NCI-H1436 treated with DMSO at 0.1 percent for 48 hours (cell line): ENCODE results near the gene ADARB2.
A peak's percentile ranks its signal among the peaks of the same experiment; 100 is the strongest.
"Not testable (repeated sequence)": the region's sequence is repeated elsewhere in the genome, so short reads cannot be mapped to it uniquely, and the experiment has no call there.

Experiments used
- DNase-seq: peaks from one replicate; lab custom pipeline; 2025; lab: John Stamatoyannopoulos, UW

ADARB2 gene

DNA sequence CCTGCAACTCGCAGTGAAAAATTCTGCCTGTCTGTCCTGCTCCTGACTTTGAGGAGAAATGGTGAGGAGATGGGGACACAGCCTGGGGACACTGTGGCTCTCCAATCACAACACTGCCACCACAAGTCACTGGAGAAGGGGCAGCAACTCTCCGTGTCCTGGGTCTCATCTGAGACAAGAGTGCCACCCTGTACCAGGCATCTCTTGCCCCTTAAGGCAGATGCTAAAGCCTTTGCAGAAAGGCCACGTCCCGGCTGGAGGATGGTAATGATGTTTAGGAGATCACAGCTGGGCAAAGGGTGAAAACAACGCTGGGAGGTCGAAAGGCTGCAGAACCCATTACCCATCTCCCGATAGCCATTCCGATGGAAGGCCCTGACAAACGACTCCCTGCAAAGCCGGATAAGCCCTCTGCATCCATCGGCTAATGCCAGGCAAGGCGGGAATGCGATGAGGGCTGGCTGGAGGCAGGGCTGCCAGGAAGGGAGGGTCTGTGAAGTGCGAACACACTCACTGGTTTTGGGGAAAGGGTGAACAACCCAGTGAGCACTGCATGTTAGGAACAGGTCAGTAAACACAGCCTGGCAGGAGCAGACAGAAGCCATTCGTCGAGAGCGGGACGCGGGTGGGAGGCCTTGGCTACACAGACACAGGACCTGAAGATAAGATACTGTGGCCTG, 190.8 kb downstream of the ADARB2 start:
- DNase-seq: no peak

DNA sequence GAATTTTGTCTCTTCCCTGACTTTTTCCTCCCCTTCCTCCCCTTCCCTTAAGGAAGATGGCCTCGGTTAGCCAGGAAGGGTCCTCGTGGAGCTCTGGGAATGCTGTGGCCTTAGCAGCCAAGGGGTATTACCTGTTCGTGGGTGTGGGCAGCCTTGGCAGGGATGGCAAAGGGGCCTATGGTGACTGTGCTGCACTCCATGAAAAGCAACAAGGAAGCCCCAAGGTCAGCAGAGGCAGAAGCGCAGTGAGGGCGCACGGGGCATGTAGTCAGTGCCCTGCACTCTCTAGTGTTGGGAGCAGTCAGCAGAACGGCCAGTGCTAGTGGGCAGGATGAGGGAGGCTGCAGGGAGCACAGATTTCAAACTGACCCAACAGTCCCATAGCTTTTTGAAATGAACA, 191.8 kb downstream of the ADARB2 start:
- no peak for DNase-seq

DNA sequence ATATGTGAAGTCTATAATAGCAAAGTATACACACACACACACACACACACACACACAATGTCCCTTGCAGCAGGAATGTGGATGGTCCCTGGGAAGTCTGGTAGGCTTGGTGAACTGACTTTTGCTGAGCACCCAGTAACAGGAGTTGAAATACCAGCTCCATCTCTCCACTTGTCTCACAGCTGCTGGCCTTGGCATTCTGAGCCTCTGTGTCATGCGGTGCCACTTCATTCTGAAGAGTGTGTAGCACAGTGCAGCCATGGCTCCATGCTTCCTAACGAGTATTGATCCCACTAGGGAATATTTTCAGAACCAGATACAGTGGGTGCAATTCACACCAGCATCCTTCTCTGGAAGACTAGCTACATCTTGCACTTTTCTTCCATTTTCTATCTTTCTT, 192.4 kb downstream of the ADARB2 start:
- DNase-seq: no peak

DNA sequence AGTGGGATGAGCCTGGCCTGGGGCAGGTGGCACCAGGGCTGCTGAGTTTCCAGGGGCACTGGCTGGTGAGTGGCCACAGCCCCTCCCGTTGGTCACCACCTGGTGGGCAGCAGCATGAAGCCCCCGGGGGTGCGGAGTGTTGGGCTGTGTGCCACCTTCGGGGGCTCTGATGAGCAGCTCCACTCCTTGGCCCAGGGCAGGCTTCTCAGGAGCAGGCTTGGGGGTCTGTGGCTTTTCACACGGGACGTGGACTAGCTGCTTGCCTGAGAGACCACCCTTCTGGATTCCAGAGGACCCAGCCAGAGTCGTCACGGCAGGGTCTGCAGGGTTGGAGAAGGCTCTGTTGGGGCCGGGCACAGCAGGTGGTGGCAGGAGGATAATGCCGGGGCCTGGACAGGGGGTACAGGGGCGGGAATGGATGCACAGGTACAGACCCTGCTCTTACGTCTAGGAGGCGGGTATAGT, 193.1 kb downstream of the ADARB2 start:
- no peak for DNase-seq

DNA sequence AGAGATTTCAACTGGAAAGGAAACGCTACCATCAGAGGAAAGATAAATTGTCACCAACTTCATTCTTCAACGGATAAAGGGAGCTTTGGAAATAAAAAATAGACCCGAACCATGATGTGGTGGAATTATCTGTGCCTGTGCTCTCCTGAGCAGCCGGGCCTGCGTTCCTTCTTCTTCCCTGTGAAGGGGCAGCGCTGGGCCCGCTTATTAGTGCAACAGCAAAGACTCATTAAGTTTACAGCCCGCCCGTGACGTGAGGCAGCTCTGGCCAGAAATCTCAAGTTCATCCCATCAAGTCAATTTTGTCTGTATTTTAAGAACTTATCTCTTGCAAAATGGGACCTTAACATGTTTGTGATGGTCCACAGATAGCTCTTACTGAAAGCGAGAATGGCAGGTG, 193.7 kb downstream of the ADARB2 start:
- DNase-seq: no peak

DNA sequence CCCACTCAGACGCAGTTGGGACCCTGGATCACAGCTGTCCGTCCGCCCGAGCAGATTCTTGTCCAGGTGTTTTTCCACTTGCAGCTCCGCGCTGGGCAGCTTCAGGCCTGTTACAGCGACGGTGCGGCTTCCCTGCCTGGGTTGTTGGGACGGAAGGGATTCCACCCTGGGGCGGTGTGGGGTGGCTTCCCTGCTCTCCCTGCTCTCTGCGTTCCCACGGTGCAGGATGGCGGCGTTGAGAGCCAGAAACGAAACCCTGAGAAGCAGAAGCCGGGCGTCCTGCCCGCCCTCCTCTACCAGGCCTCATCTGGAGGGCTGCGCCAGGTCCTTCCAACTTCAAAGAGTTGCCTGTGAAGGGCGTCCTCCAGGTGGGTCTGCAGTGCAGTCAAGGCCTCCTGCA, 194.4 kb downstream of the ADARB2 start:
- no peak for DNase-seq

DNA sequence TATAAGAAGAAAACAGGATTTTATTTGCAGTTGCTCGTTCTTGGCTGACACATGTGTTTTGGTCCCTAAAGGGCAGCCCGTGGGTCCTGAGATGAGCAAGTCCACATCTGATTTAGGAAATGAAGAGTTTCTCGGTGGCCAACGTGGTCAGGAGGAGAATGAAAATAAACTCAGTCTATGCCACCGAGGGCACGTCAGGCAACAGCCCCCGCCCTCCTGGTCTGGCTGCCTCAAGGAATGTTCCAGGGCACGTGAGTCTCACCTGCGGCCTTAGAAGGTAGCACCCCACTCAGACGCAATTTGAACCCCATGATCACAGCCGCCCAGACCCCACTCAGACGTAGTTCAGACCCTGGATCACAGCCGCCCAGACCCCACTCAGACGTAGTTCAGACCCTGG, 197.2 kb downstream of the ADARB2 start:
- DNase-seq: no peak

DNA sequence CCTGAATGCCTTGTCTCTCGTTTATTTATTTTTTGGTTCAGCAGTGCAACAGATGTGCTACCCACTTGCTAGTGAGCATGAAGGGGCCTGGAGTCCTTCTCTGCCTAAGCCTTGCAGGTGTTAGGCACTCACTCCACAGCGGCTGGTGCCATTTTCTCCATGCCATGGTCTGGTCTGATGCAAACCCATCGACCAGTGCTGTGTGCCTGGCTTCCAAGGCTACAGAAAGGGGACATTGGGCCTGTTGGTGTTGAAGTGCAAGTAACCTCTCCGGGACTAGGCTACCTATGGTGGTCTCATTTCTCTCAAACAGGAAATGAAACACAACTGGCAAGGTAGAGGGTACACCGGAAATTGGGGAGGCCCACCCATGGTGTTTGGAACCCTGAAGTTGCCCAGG, 198.1 kb downstream of the ADARB2 start:
- no peak for DNase-seq

DNA sequence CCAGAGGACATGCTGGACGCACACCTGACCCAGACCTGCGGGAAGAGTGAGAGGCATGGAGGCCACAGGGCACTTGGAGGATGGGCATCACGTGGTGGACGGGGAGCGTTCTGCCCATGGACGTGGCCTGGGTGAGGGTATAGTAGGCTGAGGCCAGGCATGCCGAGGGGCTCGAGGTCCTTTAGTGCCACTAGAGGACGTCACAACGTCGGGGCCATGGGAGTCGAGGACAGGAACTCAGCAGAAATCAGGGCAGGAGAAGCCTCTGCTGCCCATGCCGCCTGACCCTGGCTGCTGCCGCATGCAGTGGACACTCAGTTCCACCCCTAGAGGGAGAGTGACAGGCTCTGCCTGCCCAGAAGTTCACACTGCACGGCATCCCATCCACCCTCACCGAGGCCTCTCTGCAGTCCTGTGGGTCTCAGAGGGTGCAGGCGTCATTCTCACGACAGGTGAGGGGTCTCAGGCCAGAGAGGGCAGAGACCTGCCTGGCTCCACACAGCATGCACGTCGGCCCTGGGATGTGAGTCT, 198.7 kb downstream of the ADARB2 start:
- no peak for DNase-seq

DNA sequence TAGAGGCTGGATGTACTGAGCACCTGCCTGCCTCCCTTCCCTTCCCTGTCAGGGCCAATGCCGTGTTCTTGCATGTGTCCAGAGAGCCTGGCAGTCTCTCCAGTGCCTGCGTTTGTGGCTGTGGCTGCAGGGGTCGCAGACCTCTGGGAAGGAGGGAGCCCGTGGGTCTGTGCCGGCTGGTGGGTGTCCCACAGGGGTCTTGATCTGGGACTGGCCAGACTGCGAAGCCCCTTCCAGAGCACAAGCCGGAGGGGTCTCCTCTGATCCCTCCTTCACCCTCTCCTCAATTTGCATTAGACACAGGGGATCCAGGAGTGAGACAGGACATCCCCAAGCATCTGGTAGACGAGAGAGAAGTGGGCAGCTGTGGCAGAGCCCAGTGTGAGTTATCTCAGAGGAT, 199.2 kb downstream of the ADARB2 start:
- DNase-seq: no peak

DNA sequence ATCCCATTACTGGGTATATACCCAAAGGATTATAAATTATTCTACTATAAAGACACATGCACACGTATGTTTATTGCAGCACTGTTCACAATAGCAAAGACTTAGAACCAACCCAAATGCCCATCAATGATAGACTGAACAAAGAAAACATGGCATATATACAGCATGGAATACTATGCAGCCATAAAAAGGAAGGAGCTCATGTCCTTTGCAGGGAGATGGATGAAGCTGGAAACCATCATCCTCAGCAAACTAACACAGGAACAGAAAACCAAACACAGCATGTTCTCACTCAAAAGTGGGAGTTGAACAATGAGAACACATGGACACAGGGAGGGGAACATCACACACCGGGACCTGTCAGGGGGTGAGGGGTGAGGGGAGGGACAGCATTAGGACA, 199.9 kb downstream of the ADARB2 start:
- not testable (repeated sequence) for DNase-seq

DNA sequence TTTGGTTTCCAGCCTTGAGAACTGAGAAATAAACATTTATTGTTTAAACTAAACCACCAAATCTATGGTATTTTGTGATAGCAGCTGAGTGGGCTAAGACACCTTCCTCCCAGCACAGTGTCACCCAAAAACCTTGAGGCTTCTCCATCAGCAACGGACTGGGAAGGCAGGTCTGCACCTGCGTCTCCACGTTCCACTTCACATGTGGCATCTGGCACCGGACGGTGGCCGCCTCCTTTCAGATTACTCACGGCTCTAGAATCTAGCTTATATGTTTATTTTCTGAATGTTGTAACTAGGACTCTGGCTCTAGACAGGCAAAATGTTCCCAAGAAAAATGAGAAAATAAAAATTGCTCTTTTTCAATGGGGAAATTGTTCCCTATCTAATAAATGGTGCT, 201.0 kb downstream of the ADARB2 start:
- DNase-seq: no peak

DNA sequence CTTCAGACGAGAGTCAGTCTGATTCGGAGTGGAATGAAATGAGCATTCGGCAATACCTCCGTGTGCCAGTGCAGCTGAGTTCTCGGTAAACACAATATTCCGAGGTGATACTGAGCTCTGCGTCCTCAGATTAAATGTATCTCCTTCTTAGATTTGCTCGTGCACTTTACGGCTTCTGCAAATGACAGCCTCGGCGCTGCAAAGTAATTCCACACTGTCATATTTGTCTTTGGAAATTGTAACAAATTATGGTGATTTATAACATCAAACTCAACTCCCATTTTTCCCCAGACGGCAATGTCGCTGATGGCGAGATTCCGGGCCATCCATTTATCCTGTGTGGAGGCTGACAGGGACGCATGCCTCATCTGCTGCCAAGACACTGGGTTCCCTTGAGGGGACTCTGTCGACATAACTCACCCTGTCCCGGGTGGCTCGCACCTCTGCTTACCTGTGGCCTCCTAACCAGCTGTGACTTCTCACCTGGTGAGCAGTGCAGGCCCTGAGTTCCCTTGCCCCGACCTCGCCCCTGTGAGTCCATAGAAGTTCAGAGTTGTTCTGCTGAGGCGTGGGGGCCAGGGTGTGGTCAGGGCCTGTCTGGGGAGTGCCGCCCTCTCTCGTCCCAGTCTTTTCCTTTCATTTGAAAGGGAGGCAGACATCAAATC, 201.9 kb downstream of the ADARB2 start:
- DNase-seq: no peak

DNA sequence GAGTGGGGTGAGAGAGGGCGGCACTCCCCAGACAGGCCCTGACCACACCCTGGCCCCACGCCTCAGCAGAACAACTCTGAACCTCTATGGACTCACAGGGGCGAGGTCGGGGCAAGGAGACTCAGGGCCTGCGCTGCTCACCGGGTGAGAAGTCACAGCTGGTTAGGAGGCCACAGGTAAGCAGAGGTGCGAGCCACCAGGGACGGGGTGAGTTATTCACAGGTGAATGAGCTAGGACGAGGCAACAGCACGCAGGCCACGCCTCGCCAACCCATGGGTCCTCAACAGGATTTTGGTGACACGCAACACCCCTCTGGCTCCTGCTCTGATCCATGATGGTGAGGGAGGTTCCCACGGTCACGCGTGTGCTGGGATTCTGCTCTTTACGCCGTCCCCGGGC, 202.5 kb downstream of the ADARB2 start:
- no peak for DNase-seq

DNA sequence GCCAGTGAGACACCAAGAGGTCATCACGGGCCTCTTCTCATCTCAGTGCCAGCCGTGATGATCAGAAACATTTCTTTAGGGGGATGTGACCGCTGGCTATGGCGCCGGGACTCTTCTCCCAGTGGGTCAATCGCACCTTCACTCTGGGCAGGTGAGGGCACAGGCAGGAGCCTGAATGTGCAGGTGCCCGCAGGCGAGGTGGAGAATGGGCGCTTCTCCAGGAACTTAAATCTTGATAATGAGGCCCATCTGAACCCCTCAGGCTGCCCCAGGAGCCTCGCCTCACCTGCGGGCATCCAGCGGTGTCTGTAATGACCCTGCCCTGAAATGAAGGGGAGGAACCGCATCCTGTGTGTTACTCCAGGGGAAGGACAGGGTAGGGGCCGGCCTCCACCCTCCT, 204.7 kb downstream of the ADARB2 start:
- DNase-seq: no peak

DNA sequence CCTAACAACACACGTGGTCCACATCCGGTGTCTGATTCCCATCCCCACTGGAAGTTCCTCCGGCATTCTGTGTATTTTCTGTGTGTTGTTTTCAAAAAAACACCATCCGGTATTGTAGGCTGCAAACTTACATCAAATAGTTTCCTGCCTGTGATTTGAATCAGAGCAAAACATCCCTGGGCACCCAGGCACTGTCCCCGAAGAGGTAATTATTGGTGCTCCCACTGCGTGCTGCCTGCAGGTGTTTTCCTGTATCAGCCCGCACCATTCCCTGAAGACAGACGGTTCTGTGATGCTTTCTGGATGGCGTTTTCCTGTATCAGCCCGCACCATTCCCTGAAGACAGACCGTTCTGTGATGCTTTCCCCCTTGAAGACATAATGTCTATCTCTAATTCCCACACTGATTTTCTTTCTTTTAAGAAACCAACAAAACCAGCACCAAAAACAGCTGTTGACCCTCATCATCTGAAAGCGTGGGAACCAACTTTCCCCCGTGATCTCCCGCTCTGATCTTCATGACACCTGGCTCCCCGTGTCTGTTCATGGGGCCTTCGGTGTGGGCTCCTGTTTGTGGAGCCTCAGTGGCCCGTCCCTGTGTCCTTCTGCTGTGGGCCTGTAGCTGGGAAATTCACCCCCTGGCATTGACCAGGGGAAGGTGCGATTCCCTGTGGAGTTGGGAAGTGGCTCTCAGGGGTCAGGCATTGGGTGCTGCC, 205.3 kb downstream of the ADARB2 start:
- DNase-seq: no peak

DNA sequence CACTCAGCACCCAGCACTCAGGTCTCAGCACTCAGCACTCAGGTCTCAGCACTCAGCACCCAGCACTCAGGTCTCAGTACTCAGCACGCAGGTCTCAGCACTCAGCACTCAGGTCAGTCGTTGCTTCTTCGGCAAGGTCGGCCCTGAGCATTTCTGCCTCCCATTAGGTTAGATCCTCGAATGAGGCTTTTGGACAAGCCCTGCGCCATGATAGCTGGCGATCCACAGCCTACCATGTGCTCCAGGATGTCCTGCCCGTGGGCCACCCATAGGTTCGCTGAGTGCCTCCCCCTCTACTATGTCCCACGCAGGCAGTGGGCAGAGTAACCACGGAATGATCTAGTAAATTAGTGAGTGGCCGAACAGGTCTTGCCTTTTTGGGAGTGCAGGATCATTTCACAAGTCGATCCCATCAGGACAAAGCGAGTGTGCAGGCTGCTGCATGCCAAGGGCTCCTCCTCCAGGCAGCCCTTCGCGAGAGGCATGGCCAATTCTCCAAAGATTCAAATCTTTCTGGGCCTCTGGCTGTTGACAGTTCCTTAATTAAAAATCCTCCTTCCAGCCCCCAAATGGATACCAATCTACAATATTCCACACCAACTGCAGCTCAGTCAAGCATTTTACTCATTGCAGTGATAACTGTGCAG, 206.3 kb downstream of the ADARB2 start:
- DNase-seq: no peak

DNA sequence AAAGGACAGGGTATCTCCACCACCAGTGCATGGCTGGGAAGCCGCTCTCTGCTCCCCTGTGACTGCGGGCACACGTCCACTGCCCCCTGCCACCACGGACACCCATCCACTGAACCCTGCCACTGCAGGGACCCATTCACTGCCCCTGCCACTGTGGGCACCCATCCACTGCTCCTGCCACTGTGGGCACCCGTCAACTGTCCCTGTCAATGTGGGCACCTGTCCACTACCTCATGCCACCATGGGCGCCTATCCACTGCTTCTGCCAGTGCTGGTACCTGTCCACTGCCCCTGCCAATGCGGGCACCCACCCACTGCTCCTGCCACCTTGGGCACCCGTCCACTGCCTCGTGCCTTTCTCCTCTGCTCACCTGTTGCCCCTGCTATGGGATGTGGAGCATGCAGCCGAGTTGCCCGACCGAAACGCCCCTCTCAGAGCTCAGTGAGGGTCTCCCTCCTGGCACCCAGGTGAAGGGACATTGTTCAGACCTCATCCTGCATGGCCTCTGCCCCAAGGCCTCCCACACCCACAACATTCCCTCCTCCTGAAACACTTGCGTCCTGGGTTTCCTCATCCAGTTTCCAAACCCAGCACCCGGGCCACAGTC, 207.4 kb downstream of the ADARB2 start:
- no peak for DNase-seq

DNA sequence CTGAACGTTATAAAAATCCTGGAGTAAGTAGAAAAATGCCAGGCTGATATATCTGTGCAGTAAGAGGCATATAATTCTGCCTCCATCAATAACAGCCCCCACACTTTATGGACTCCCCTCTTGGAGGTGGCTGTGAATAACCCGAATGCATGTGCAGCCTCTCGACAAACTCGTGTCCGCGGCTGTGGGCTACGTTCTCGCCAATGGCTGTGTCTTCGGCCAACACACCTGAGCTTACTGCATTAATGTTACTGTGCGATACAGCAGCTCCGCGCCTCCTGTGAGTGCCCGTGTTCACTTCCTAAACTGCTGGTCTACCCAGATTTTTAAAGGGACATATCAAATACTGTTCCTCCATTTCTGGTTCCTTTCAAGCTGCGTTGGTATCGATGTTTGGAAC, 209.4 kb downstream of the ADARB2 start:
- DNase-seq: no peak

DNA sequence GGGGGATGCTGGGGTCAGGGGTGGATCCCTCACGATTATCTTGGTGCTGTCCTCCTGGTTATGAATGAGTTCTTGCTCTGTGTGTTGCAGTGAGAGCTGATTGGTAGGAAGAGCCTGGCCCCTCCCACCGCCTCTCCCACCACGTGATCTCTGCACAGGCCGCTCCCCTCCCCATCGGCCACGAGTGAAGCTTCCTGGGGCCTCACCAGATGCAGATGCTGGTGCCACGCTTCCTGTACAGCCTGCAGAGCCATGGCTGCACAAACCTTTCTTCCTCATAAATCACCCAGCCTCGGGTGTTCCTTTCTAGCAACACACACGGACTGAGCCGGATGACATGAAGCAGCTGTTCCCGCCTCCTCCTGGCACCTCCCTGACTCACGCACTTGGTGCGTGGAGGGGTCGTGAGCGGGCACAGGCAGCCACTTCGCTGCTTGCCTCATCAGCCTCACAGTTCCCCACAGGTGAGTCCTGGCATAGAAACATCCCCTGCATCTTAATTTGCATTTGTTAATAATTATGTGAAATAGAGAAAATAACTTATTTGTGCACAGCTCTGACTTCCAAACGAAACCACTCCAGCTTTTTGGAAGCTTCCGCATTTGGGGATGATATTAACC, 210.8 kb downstream of the ADARB2 start:
- DNase-seq: peak; percentile 64

DNA sequence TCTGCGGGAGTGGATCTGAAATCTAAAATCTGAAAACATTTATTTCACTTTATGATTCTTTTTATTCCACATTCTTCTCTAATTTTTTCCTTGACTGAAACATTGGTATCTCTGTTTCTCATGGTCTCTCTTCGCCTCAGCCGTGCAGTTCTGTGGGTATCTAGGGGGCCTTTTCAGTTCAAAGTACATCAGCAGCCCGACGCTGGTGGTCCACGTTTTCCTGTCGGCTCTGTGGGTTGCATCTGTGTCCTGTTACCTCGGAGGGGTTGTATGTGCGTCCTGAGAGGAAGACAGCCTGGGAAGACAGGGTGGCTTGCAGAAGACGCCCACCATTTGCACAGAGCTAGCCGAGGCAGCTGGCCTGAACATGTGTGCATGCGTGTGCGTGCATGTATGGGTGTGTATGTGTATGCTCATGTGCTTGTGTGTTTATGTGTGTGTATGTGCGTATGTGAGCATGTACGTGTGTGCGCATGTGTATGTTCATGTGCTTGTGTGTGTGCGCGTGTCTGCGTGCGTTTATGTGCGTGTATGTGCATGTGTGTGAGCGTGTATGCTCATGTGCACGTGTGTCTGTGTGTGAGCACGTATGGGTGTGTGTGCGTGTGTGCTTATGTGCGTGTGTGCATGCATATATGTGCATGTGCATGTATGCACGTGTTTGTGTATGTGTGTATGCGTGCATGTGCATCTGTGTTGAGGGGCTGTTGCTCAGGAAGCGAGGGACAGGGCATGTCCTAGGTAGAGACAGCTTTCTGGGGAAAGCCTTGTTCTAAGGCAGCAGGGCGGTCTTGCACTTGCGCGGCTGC, 211.8 kb downstream of the ADARB2 start:
- no peak for DNase-seq
